Measurements from ENCODE around the gene EIF2S1.
"Not testable (repeated sequence)": the region's sequence is repeated elsewhere in the genome, so short reads cannot be mapped to it uniquely, and the experiment has no call there.

Gene EIF2S1

GRCh38 chr14:67359775-67360469 lies at the start of gene EIF2S1, which contains the start of gene ATP6V1D:
Gene EIF2S1, plus strand, starts transcription at chr14:67360328. Its CDS starts 4,440 bp downstream, at chr14:67364768.
Gene ATP6V1D, minus strand, starts transcription at chr14:67359804. Its CDS starts 106 bp downstream, at chr14:67359698.
- peak; percentile 98 for DNase-seq (ENCODE audit: low read depth, low spot score)
- H3K27ac ChIP-seq: peak within 1 kb of the TSS; percentile 98

- peak; percentile 39 for DNase-seq (ENCODE audit: low read depth, low spot score)
- no peak overlapping the region for H3K27ac ChIP-seq
Measured at GRCh38 chr14:67311868-67312267, 48.3 kb upstream of the EIF2S1 start.

- no peak for DNase-seq (ENCODE audit: low read depth, low spot score)
- no peak overlapping the region for H3K27ac ChIP-seq
Measured at GRCh38 chr14:67313153-67313552, 47.0 kb upstream of the EIF2S1 start.

GRCh38 chr14:67317822-67318221 lies 42.3 kb upstream of the EIF2S1 start:
- no peak for DNase-seq (ENCODE audit: low read depth, low spot score)

GRCh38 chr14:67319142-67319541 lies 41.0 kb upstream of the EIF2S1 start:
- no peak for DNase-seq (ENCODE audit: low read depth, low spot score)
- H3K27ac ChIP-seq: no peak overlapping the region

More at GRCh38 chr14:67317822-67318221, 42.3 kb upstream of the EIF2S1 start:
- no peak overlapping the region for H3K27ac ChIP-seq

GRCh38 chr14:67329666-67330065 lies 30.5 kb upstream of the EIF2S1 start:
- DNase-seq (ENCODE audit: low read depth, low spot score); H3K27ac ChIP-seq: not testable (repeated sequence)

- DNase-seq (ENCODE audit: low read depth, low spot score): no peak
- H3K27ac ChIP-seq: peak overlapping the region; percentile 32
Measured at GRCh38 chr14:67331368-67332125, 28.6 kb upstream of the EIF2S1 start.

- DNase-seq (ENCODE audit: low read depth, low spot score): no peak
- H3K27ac ChIP-seq: peak overlapping the region; percentile 32
Measured at GRCh38 chr14:67332468-67332867, 27.7 kb upstream of the EIF2S1 start.

- DNase-seq (ENCODE audit: low read depth, low spot score): no peak
- no peak overlapping the region for H3K27ac ChIP-seq
Measured at GRCh38 chr14:67335781-67336180, 24.3 kb upstream of the EIF2S1 start.

GRCh38 chr14:67341231-67341630 lies 18.9 kb upstream of the EIF2S1 start:
- H3K27ac ChIP-seq; DNase-seq (ENCODE audit: low read depth, low spot score): not testable (repeated sequence)

- DNase-seq (ENCODE audit: low read depth, low spot score): peak; percentile 75
- H3K27ac ChIP-seq: peak overlapping the region; percentile 83
Measured at GRCh38 chr14:67343601-67344230, 16.4 kb upstream of the EIF2S1 start.

GRCh38 chr14:67345583-67345982 lies 14.5 kb upstream of the EIF2S1 start:
- peak overlapping the region; percentile 83 for H3K27ac ChIP-seq
- no peak for DNase-seq (ENCODE audit: low read depth, low spot score)

- no peak for DNase-seq (ENCODE audit: low read depth, low spot score)
- H3K27ac ChIP-seq: no peak overlapping the region
Measured at GRCh38 chr14:67352055-67352454, 8.1 kb upstream of the EIF2S1 start.

- H3K27ac ChIP-seq: peak overlapping the region; percentile 2
- no peak for DNase-seq (ENCODE audit: low read depth, low spot score)
Measured at GRCh38 chr14:67357186-67357968, 2.8 kb upstream of the EIF2S1 start.

GRCh38 chr14:67357969-67358354 lies 2.2 kb upstream of the EIF2S1 start:
- DNase-seq (ENCODE audit: low read depth, low spot score): no peak

GRCh38 chr14:67358924-67359774 lies 979 bp upstream of the EIF2S1 start:
- H3K27ac ChIP-seq: peak overlapping the region; percentile 98
- no peak for DNase-seq (ENCODE audit: low read depth, low spot score)

More at GRCh38 chr14:67357969-67358354, 2.2 kb upstream of the EIF2S1 start:
- H3K27ac ChIP-seq: peak overlapping the region; percentile 98

- H3K27ac ChIP-seq: peak overlapping the region; percentile 98
- no peak for DNase-seq (ENCODE audit: low read depth, low spot score)
Measured at GRCh38 chr14:67360470-67361206, 510 bp downstream of the EIF2S1 start.

- DNase-seq (ENCODE audit: low read depth, low spot score): no peak
Measured at GRCh38 chr14:67365476-67365875, 5.3 kb downstream of the EIF2S1 start.

GRCh38 chr14:67370830-67371229 lies 10.7 kb downstream of the EIF2S1 start:
- DNase-seq (ENCODE audit: low read depth, low spot score): no peak
- H3K27ac ChIP-seq: no peak overlapping the region

More at GRCh38 chr14:67365476-67365875, 5.3 kb downstream of the EIF2S1 start:
- H3K27ac ChIP-seq: no peak overlapping the region

All from epithelial cell of prostate (primary cell).